Stomach (tissue), 4 donors: ENCODE measurements around the gene HAAO.

Experiments
- POLR2A ChIP-seq, 4 donors: fragments of 450-650 bp; IDR thresholded peaks; one replicate each; pipeline ENCODE4 v1.6.1; 2016; ENCODE audit warnings: antibody characterized with exemption in 4 of 4, control low read depth in 2 of 4, mild to moderate bottlenecking in 1 of 4, moderate library complexity in 1 of 4
- POLR2AphosphoS5 ChIP-seq, 3 donors: sonication (generic); formaldehyde crosslinking; IDR thresholded peaks; one replicate each; pipeline ENCODE4 v1.6.1; 2016; ENCODE audit warnings: antibody characterized with exemption in 3 of 3

GRCh38 chr2:42725657-42726056 lies 66.7 kb downstream of the HAAO start:
- TF ChIP-seq POLR2AphosphoS5 (IDR thresholded peaks at IDR 0.05): no peak
- TF ChIP-seq POLR2A (IDR thresholded peaks at IDR 0.05): no peak
